ENCODE results near the gene NSMF. TPM values are rescaled to one million over a fixed set of nuclear protein-coding genes. Genes with fewer than 3 reads are reported as not detected.
A peak's percentile ranks its signal among the peaks of the same experiment; 100 is the strongest.

NSMF gene
- total RNA-seq (10 to 100 TPM; 19.1 to 19.3 TPM), polyA plus RNA-seq (10 to 100 TPM in 1 of 3 donors, 1 to 10 TPM in 2; 7.7 to 14.7 (median 8.2) TPM), total RNA-seq (27.7 to 117 (median 68.3) reads per million in 6 experiments)

- ATAC-seq (peak; percentile 49 to 52), DNase-seq (peak; percentile 86 to 97 (median 95))
- H3K36me3 Mint-ChIP-seq, result peaks cover 0 to 2% (median 0%) of the 10 kb centered on the region in 3 donors
- H3K4me3 Mint-ChIP-seq, result peak within 1 kb of the TSS; percentile 60 to 80 (median 70)
- H3K27ac Mint-ChIP-seq, result peak within 1 kb of the TSS; percentile 48 to 98 (median 90)
- POLR2A ChIA-PET, result interaction anchor here (0.6 to 4.6 kb wide), 6 partner anchors 9 to 157 kb away, joined by 3 to 26 read pairs (median 3); partner anchors contain the start of genes EXD3, NOXA1, NRARP and PNPLA7
- H3K4me1 Mint-ChIP-seq, result peaks cover 4 to 49% (median 43%) of the 10 kb centered on the region in 4 donors
- no peaks in the 10 kb centered on the region for H3K27me3 Mint-ChIP-seq
- peaks cover 0 to 2% (median 0%) of the 10 kb centered on the region in 9 donors for H3K9me3 Mint-ChIP-seq
These were observed at the start of gene NSMF for GRCh38 chr9:137459152-137459600. TSS of gene NSMF (minus strand) at chr9:137459334. CDS start at chr9:137459102, 232 bp downstream.

GRCh38 chr9:137506702-137507171, 47.6 kb upstream of the NSMF start:
- peaks cover 2 to 15% (median 6%) of the 10 kb centered on the region in 4 donors for H3K4me1 Mint-ChIP-seq
- POLR2A ChIA-PET, result no interaction called here
- peaks cover 0 to 8% (median 0%) of the 10 kb centered on the region in 9 donors for H3K9me3 Mint-ChIP-seq
- ATAC-seq, result no peak
- H3K27me3 Mint-ChIP-seq, result no peaks in the 10 kb centered on the region
- no peak overlapping the region for H3K27ac Mint-ChIP-seq
- no peak overlapping the region for H3K4me3 Mint-ChIP-seq
- peaks cover 0 to 2% (median 0%) of the 10 kb centered on the region in 3 donors for H3K36me3 Mint-ChIP-seq
- no peak for DNase-seq

- H3K4me3 Mint-ChIP-seq, result no peak overlapping the region
- no peak for ATAC-seq
- POLR2A ChIA-PET, result no interaction called here
- H3K4me1 Mint-ChIP-seq, result peaks cover 2 to 18% (median 6%) of the 10 kb centered on the region in 4 donors
- peaks cover 0 to 10% (median 0%) of the 10 kb centered on the region in 9 donors for H3K9me3 Mint-ChIP-seq
- H3K36me3 Mint-ChIP-seq, result peaks cover 0 to 2% (median 0%) of the 10 kb centered on the region in 3 donors
- H3K27me3 Mint-ChIP-seq, result no peaks in the 10 kb centered on the region
- H3K27ac Mint-ChIP-seq, result no peak overlapping the region
- no peak for DNase-seq
These were observed 47.1 kb upstream of the NSMF start for GRCh38 chr9:137506274-137506673.

GRCh38 chr9:137505421-137506140, 46.4 kb upstream of the NSMF start:
- Mint-ChIP-seq H3K4me1 (peaks cover 2 to 18% (median 6%) of the 10 kb centered on the region in 4 donors), H3K27ac (no peak overlapping the region), H3K36me3 (peaks cover 0 to 2% (median 0%) of the 10 kb centered on the region in 3 donors), H3K9me3 (peaks cover 0 to 10% (median 0%) of the 10 kb centered on the region in 9 donors), H3K4me3 (no peak overlapping the region), H3K27me3 (no peaks in the 10 kb centered on the region)
- no peak for ATAC-seq
- POLR2A ChIA-PET, result interaction anchor here (0.6 kb wide), 1 partner anchor 22 kb away, joined by 3 read pairs; no protein-coding TSS in a partner anchor
- no peak for DNase-seq

GRCh38 chr9:137504432-137504777, 45.3 kb upstream of the NSMF start:
- peaks cover 0 to 2% (median 0%) of the 10 kb centered on the region in 3 donors for H3K36me3 Mint-ChIP-seq
- DNase-seq (no peak), ATAC-seq (no peak)
- H3K4me3 Mint-ChIP-seq, result no peak overlapping the region
- no peaks in the 10 kb centered on the region for H3K27me3 Mint-ChIP-seq
- peak overlapping the region in 2 of 10 donors; percentile 32 to 40 for H3K27ac Mint-ChIP-seq
- POLR2A ChIA-PET, result interaction anchor here (0.7 kb wide), 1 partner anchor 268 kb away, joined by 3 read pairs; no protein-coding TSS in a partner anchor
- H3K4me1 Mint-ChIP-seq, result peaks cover 2 to 18% (median 4%) of the 10 kb centered on the region in 4 donors
- H3K9me3 Mint-ChIP-seq, result peaks cover 0 to 10% (median 0%) of the 10 kb centered on the region in 9 donors

- H3K27me3 Mint-ChIP-seq, result no peaks in the 10 kb centered on the region
- H3K9me3 Mint-ChIP-seq, result peaks cover 0 to 10% (median 0%) of the 10 kb centered on the region in 9 donors
- peaks cover 0 to 2% (median 0%) of the 10 kb centered on the region in 3 donors for H3K36me3 Mint-ChIP-seq
- peaks cover 2 to 18% (median 4%) of the 10 kb centered on the region in 4 donors for H3K4me1 Mint-ChIP-seq
- ATAC-seq, result peak in 1 of 2 donors; percentile 39
- H3K4me3 Mint-ChIP-seq, result peak overlapping the region in 5 of 10 donors; percentile 26 to 83 (median 28)
- DNase-seq, result peak in 2 of 10 donors; percentile 21 to 30
- POLR2A ChIA-PET, result no interaction called here
- H3K27ac Mint-ChIP-seq, result peak overlapping the region in 7 of 10 donors; percentile 29 to 98 (median 69)
These were observed 43.1 kb upstream of the NSMF start for GRCh38 chr9:137502008-137502911.

GRCh38 chr9:137501457-137501856, 42.3 kb upstream of the NSMF start:
- Mint-ChIP-seq H3K4me3 (peak overlapping the region in 1 of 10 donors; percentile 28), H3K36me3 (peaks cover 0 to 2% (median 0%) of the 10 kb centered on the region in 3 donors), H3K9me3 (peaks cover 0 to 10% (median 0%) of the 10 kb centered on the region in 9 donors), H3K4me1 (peaks cover 2 to 18% (median 4%) of the 10 kb centered on the region in 4 donors), H3K27me3 (no peaks in the 10 kb centered on the region), H3K27ac (peak overlapping the region in 4 of 10 donors; percentile 59 to 98 (median 80))
- POLR2A ChIA-PET, result no interaction called here
- DNase-seq, result no peak
- no peak for ATAC-seq

GRCh38 chr9:137500666-137501397, 41.7 kb upstream of the NSMF start:
- peaks cover 0 to 10% (median 0%) of the 10 kb centered on the region in 9 donors for H3K9me3 Mint-ChIP-seq
- no peak for ATAC-seq
- no peak overlapping the region for H3K27ac Mint-ChIP-seq
- H3K4me1 Mint-ChIP-seq, result peaks cover 2 to 18% (median 4%) of the 10 kb centered on the region in 4 donors
- peaks cover 0 to 2% (median 0%) of the 10 kb centered on the region in 3 donors for H3K36me3 Mint-ChIP-seq
- no peak overlapping the region for H3K4me3 Mint-ChIP-seq
- DNase-seq, result no peak
- POLR2A ChIA-PET, result no interaction called here
- no peaks in the 10 kb centered on the region for H3K27me3 Mint-ChIP-seq

- Mint-ChIP-seq H3K9me3 (peaks cover 0 to 10% (median 0%) of the 10 kb centered on the region in 9 donors), H3K36me3 (peaks cover 0 to 2% (median 0%) of the 10 kb centered on the region in 3 donors), H3K4me1 (peaks cover 2 to 18% (median 4%) of the 10 kb centered on the region in 4 donors), H3K27me3 (no peaks in the 10 kb centered on the region), H3K27ac (no peak overlapping the region), H3K4me3 (no peak overlapping the region)
- ATAC-seq, result no peak
- POLR2A ChIA-PET, result no interaction called here
- DNase-seq, result no peak
These were observed 40.9 kb upstream of the NSMF start for GRCh38 chr9:137499858-137500661.

GRCh38 chr9:137499416-137499815, 40.3 kb upstream of the NSMF start:
- Mint-ChIP-seq H3K9me3 (peaks cover 0 to 10% (median 0%) of the 10 kb centered on the region in 9 donors), H3K36me3 (peaks cover 0 to 2% (median 0%) of the 10 kb centered on the region in 3 donors), H3K4me1 (peaks cover 2 to 21% (median 4%) of the 10 kb centered on the region in 4 donors), H3K27ac (no peak overlapping the region), H3K4me3 (no peak overlapping the region), H3K27me3 (no peaks in the 10 kb centered on the region)
- POLR2A ChIA-PET, result no interaction called here
- DNase-seq (no peak), ATAC-seq (no peak)

GRCh38 chr9:137498720-137499150, 39.6 kb upstream of the NSMF start:
- peaks cover 0 to 10% (median 0%) of the 10 kb centered on the region in 9 donors for H3K9me3 Mint-ChIP-seq
- H3K4me1 Mint-ChIP-seq, result peaks cover 2 to 26% (median 7%) of the 10 kb centered on the region in 4 donors
- peaks cover 0 to 2% (median 0%) of the 10 kb centered on the region in 3 donors for H3K36me3 Mint-ChIP-seq
- POLR2A ChIA-PET, result no interaction called here
- peak overlapping the region in 1 of 10 donors; percentile 41 for H3K27ac Mint-ChIP-seq
- H3K4me3 Mint-ChIP-seq, result no peak overlapping the region
- DNase-seq (no peak), ATAC-seq (no peak)
- H3K27me3 Mint-ChIP-seq, result no peaks in the 10 kb centered on the region

Data from naive thymus-derived CD8-positive, alpha-beta T cell (primary cell).